Measurements from ENCODE around the gene VARS2. TPM values are rescaled to one million over a fixed set of nuclear protein-coding genes. Genes with fewer than 3 reads are reported as not detected.

Gene VARS2
- total and polyA plus RNA-seq, 4 donors: 9.4 to 23.3 (median 16.3) TPM

DNA sequence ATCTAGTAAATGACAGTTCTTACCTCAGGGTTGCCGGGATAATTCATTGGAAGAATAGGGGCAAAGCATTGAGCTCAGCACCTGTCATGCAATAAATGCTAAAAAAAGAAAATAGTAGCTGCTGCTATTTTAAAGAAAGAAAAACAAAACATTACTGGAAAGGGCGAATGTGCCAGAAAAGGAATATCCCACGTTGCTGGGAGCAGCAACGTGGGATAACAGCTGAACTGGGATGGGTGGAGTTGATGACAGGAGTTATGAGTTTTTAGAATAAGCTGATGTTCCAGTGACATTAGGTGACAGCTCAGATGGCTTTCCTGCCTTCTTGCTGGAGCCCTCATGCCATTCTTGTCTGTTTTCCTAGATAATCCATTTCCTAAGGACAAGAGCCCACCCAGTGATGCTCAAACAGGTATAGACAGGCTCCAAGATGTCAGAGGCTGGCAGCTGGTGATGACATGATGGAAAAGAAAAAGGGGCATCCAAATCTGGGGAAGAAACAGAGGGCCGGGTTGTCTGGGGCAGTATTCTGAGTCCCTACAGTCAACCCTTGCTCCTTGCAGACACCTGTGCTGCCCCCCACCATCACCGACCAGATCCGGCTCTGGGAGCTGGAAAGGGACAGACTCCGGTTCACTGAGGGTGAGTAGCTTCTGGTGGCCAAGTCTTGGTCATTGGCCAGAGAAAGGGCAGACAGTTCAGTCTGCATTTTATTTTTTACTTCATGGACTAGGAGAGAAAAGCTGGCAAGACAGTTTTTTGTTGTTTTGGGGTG lies 1.1 kb upstream of the VARS2 start (continued):
- TF ChIP-seq, protein P1, sequence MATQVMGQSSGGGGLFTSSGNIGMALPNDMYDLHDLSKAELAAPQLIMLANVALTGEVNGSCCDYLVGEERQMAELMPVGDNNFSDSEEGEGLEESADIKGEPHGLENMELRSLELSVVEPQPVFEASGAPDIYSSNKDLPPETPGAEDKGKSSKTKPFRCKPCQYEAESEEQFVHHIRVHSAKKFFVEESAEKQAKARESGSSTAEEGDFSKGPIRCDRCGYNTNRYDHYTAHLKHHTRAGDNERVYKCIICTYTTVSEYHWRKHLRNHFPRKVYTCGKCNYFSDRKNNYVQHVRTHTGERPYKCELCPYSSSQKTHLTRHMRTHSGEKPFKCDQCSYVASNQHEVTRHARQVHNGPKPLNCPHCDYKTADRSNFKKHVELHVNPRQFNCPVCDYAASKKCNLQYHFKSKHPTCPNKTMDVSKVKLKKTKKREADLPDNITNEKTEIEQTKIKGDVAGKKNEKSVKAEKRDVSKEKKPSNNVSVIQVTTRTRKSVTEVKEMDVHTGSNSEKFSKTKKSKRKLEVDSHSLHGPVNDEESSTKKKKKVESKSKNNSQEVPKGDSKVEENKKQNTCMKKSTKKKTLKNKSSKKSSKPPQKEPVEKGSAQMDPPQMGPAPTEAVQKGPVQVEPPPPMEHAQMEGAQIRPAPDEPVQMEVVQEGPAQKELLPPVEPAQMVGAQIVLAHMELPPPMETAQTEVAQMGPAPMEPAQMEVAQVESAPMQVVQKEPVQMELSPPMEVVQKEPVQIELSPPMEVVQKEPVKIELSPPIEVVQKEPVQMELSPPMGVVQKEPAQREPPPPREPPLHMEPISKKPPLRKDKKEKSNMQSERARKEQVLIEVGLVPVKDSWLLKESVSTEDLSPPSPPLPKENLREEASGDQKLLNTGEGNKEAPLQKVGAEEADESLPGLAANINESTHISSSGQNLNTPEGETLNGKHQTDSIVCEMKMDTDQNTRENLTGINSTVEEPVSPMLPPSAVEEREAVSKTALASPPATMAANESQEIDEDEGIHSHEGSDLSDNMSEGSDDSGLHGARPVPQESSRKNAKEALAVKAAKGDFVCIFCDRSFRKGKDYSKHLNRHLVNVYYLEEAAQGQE (IDR thresholded peaks at IDR 0.05): no peak
- TF ChIP-seq FOXA2 (IDR thresholded peaks at IDR 0.05) (no peak), NR2F2 (IDR thresholded peaks at IDR 0.05) (no peak)
- TF ChIP-seq, protein P2, sequence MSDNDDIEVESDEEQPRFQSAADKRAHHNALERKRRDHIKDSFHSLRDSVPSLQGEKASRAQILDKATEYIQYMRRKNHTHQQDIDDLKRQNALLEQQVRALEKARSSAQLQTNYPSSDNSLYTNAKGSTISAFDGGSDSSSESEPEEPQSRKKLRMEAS (IDR thresholded peaks at IDR 0.05): no peak

DNA sequence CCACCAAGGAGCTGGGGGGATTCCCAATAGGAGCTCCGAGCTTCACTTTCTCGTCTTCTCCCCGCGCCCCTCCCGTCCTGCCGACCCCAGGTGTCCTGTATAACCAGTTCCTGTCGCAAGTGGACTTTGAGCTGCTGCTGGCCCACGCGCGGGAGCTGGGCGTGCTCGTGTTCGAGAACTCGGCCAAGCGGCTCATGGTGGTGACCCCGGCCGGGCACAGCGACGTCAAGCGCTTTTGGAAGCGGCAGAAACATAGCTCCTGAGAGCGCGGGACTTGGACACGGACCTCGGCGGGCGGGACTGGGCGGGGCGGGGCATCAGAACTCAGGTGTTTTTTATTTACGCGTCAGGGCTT lies 340 bp upstream of the VARS2 start:
- Histone ChIP-seq H3K27me3 (ENCODE audit: control insufficient read depth in 4 of 4, insufficient read depth in 4 of 4, low read length in 3 of 4) (no peaks in the 10 kb centered on the region), H3K27ac (ENCODE audit: low read depth in 1 of 2, low read length in 2 of 2) (peak overlapping the region; percentile 91), H3K4me1 (ENCODE audit: control insufficient read depth in 4 of 4, insufficient read depth in 4 of 4, low read length in 3 of 4) (peaks cover 2 to 48% (median 33%) of the 10 kb centered on the region in 4 donors), H3K9me3 (ENCODE audit: control insufficient read depth in 4 of 4, low read length in 3 of 4) (no peaks in the 10 kb centered on the region), H3K9ac (ENCODE audit: low read depth in 1 of 2, low read length in 2 of 2) (peak overlapping the region; percentile 12 to 32), H3K36me3 (ENCODE audit: control insufficient read depth in 4 of 4, insufficient read depth in 3 of 4, low read depth in 1 of 4, low read length in 3 of 4) (peaks cover 3 to 24% (median 13%) of the 10 kb centered on the region in 4 donors), H3K4me3 (ENCODE audit: low read depth in 1 of 3, low read length in 3 of 3) (peak overlapping the region in 1 of 3 donors; percentile 63)
- TF ChIP-seq RXRA (IDR thresholded peaks at IDR 0.05) (peak; percentile 54 to 69), YY1 (IDR thresholded peaks at IDR 0.05) (peak; percentile 32), SP1 (IDR thresholded peaks at IDR 0.05) (no peak)
- no peak for DNase-seq (ENCODE audit: low spot score)
- 5% methylated on average over 31 of the region's 31 CpGs for WGBS

DNA sequence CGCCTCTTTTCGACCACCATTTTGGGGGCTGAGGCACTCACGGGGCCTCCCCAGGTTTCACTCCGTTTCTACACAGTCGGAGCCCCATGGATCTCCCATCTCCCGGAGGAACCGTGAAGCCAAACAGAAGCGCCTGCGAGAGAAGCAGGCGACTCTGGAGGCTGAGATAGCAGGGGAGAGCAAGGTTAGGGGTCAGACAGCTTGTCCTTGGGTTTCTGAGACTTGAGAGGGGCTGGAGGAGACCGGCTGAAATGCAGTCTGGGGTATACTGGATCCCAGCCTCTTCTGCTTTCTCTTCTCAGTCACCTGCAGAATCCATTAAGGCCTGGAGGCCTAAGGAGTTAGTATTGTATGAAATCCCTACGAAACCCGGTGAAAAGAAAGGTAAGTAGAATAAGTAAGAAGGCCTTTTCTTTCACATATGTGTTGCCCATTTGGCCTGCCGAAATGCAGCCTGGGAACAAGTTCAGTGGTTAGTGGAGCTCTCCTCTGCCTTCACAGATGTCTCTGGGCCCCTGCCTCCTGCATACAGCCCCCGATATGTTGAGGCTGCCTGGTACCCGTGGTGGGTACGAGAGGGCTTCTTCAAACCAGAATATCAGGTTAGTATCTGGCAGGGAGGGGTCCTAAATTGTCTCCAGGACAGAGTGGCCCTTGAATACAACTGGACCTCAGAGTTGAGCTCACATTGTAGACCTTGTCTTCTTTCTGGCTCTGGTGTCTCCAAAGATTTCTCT lies 984 bp downstream of the VARS2 start:
- H3K9me3 ChIP-seq (ENCODE audit: control insufficient read depth in 4 of 4, low read length in 3 of 4): no peaks in the 10 kb centered on the region
- peak overlapping the region; percentile 91 for H3K27ac ChIP-seq (ENCODE audit: low read depth in 1 of 2, low read length in 2 of 2)
- H3K9ac ChIP-seq (ENCODE audit: low read depth in 1 of 2, low read length in 2 of 2): peak overlapping the region; percentile 83 to 85
- WGBS: 27% methylated on average over 17 of the region's 17 CpGs
- H3K4me3 ChIP-seq (ENCODE audit: low read depth in 1 of 3, low read length in 3 of 3): peak overlapping the region; percentile 63 to 75 (median 75)
- TF ChIP-seq JUND (IDR thresholded peaks at IDR 0.05) (no peak), SP1 (IDR thresholded peaks at IDR 0.05) (no peak), FOXA1 (IDR thresholded peaks at IDR 0.05) (no peak), NR2F2 (IDR thresholded peaks at IDR 0.05) (no peak), YY1 (IDR thresholded peaks at IDR 0.05) (no peak), GABPA (IDR thresholded peaks at IDR 0.05 in 1 of 2, conservative IDR thresholded peaks at IDR 0.05 in 1 of 2) (no peak), EGR1 (IDR thresholded peaks at IDR 0.05; ENCODE audit: low read depth in 2 of 2) (no peak), HNF4G (IDR thresholded peaks at IDR 0.05) (no peak), RXRA (IDR thresholded peaks at IDR 0.05) (no peak)
- TF ChIP-seq, protein P3, sequence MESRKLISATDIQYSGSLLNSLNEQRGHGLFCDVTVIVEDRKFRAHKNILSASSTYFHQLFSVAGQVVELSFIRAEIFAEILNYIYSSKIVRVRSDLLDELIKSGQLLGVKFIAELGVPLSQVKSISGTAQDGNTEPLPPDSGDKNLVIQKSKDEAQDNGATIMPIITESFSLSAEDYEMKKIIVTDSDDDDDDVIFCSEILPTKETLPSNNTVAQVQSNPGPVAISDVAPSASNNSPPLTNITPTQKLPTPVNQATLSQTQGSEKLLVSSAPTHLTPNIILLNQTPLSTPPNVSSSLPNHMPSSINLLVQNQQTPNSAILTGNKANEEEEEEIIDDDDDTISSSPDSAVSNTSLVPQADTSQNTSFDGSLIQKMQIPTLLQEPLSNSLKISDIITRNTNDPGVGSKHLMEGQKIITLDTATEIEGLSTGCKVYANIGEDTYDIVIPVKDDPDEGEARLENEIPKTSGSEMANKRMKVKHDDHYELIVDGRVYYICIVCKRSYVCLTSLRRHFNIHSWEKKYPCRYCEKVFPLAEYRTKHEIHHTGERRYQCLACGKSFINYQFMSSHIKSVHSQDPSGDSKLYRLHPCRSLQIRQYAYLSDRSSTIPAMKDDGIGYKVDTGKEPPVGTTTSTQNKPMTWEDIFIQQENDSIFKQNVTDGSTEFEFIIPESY (IDR thresholded peaks at IDR 0.05): no peak
- TF ChIP-seq, protein P2 (IDR thresholded peaks at IDR 0.05): no peak
- TF ChIP-seq, protein P4, sequence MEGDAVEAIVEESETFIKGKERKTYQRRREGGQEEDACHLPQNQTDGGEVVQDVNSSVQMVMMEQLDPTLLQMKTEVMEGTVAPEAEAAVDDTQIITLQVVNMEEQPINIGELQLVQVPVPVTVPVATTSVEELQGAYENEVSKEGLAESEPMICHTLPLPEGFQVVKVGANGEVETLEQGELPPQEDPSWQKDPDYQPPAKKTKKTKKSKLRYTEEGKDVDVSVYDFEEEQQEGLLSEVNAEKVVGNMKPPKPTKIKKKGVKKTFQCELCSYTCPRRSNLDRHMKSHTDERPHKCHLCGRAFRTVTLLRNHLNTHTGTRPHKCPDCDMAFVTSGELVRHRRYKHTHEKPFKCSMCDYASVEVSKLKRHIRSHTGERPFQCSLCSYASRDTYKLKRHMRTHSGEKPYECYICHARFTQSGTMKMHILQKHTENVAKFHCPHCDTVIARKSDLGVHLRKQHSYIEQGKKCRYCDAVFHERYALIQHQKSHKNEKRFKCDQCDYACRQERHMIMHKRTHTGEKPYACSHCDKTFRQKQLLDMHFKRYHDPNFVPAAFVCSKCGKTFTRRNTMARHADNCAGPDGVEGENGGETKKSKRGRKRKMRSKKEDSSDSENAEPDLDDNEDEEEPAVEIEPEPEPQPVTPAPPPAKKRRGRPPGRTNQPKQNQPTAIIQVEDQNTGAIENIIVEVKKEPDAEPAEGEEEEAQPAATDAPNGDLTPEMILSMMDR (IDR thresholded peaks at IDR 0.05; ENCODE audit: low read depth, low read length, missing input control): no peak
- peaks cover 0 to 41% (median 26%) of the 10 kb centered on the region in 4 donors for H3K4me1 ChIP-seq (ENCODE audit: control insufficient read depth in 4 of 4, insufficient read depth in 4 of 4, low read length in 3 of 4)
- H3K36me3 ChIP-seq (ENCODE audit: control insufficient read depth in 4 of 4, insufficient read depth in 3 of 4, low read depth in 1 of 4, low read length in 3 of 4): peaks cover 3 to 32% (median 21%) of the 10 kb centered on the region in 4 donors
- H3K27me3 ChIP-seq (ENCODE audit: control insufficient read depth in 4 of 4, insufficient read depth in 4 of 4, low read length in 3 of 4): no peaks in the 10 kb centered on the region
- DNase-seq (ENCODE audit: low spot score): no peak
